H1 (cell line): Measurements from ENCODE around the gene ADAMTS16. TPM values are rescaled to one million over a fixed set of nuclear protein-coding genes. Genes with fewer than 3 reads are reported as not detected.

ENCODE experiments used
- CTCF ChIA-PET: fragments of 300-600 bp; sonication (Branson Sonifier 250); formaldehyde crosslinking; loops from one replicate; lab custom pipeline; 2021; ENCODE audit not compliant: partially characterized antibody; lab: Charles Lee
- POLR2A ChIA-PET: fragments of 300-600 bp; sonication (Branson Sonifier 250); formaldehyde crosslinking; loops from one replicate; lab custom pipeline; 2021; ENCODE audit warnings: inconsistent platforms; ENCODE audit not compliant: partially characterized antibody; lab: Charles Lee
- DNase-seq, 2 experiments: peaks; one replicate each; pipeline versions ENCODE4 v3.0.0 to v3.0.0-alpha.2; 2010 to 2022; ENCODE audit warnings: low spot score in 2 of 2, low read depth in 1 of 2, mixed read lengths in 1 of 2
- FAIRE-seq: peaks from 2 replicates; lab custom pipeline; 2011; peaks lifted over from hg19 to GRCh38; lab: Jason Lieb, UNC
- H2AFZ ChIP-seq: 2 replicates; pipeline ENCODE4 v1.8.1; 2012; ENCODE audit warnings: low read length, inconsistent platforms
- H2AK5ac ChIP-seq: 2 replicates; pipeline ENCODE4 v1.6.1; 2013; ENCODE audit warnings: low read depth, low read length
- H2BK120ac ChIP-seq: replicated peaks from 2 replicates; pipeline ENCODE3; 2013; ENCODE audit warnings: low read depth, low read length, inconsistent platforms
- H2BK12ac ChIP-seq: 2 replicates; pipeline ENCODE4 v1.6.1; 2013; ENCODE audit warnings: low read depth, low read length
- H2BK15ac ChIP-seq: 2 replicates; pipeline ENCODE4 v1.6.1; 2013; ENCODE audit warnings: low read length
- H2BK20ac ChIP-seq: 2 replicates; pipeline ENCODE4 v1.6.1; 2013; ENCODE audit warnings: low read length
- H2BK5ac ChIP-seq: 2 replicates; pipeline ENCODE4 v1.6.1; 2013; ENCODE audit warnings: low read depth, low read length
- H3K14ac ChIP-seq: 2 replicates; pipeline ENCODE4 v1.6.1; 2013; ENCODE audit warnings: inconsistent platforms; ENCODE audit not compliant: insufficient read length
- H3K18ac ChIP-seq: 2 replicates; pipeline ENCODE4 v1.6.1; 2013; ENCODE audit warnings: low read length; ENCODE audit errors: extremely low read depth
- H3K23ac ChIP-seq: 2 replicates; pipeline ENCODE4 v1.6.1; 2013; ENCODE audit warnings: inconsistent platforms; ENCODE audit not compliant: insufficient read length
- H3K23me2 ChIP-seq: 2 replicates; pipeline ENCODE4 v1.6.1; 2013; ENCODE audit warnings: low read depth, low read length
- H3K27ac ChIP-seq: 2 replicates; pipeline ENCODE4 v1.6.1; 2011; ENCODE audit warnings: low read depth, low read length, inconsistent platforms
- H3K27me3 ChIP-seq, 4 experiments: replicated peaks in 1 of 4; 1 replicate in 1 of 4; 2 replicates in 3 of 4; pipeline versions ENCODE4 v1.6.1 to v1.8.1; 2011 to 2013; ENCODE audit warnings: low read length in 3 of 4, mild to moderate bottlenecking in 3 of 4, inconsistent platforms in 2 of 4, mixed read lengths in 2 of 4, moderate library complexity in 1 of 4; ENCODE audit not compliant: control insufficient read depth in 3 of 4, insufficient read depth in 3 of 4; ENCODE audit errors: extremely low read depth in 1 of 4
- H3K36me3 ChIP-seq, 4 experiments: 2 replicates each; pipeline versions ENCODE4 v1.6.1 to v1.8.1; 2011 to 2013; ENCODE audit warnings: mild to moderate bottlenecking in 4 of 4, low read length in 3 of 4, moderate library complexity in 2 of 4, control low read depth in 1 of 4, inconsistent platforms in 1 of 4; ENCODE audit not compliant: insufficient read depth in 4 of 4, control insufficient read depth in 2 of 4
- H3K4ac ChIP-seq: replicated peaks from 2 replicates; pipeline ENCODE3; 2013; ENCODE audit warnings: low read length, low read depth, mixed read lengths, inconsistent platforms; ENCODE audit not compliant: insufficient read length
- H3K4me1 ChIP-seq, 4 experiments: replicated peaks in 1 of 4; 1 replicate in 1 of 4; 2 replicates in 3 of 4; pipeline versions ENCODE4 v1.6.1 to v1.8.1; 2011 to 2013; ENCODE audit warnings: low read length in 3 of 4, inconsistent platforms in 2 of 4, mixed read lengths in 1 of 4; ENCODE audit not compliant: insufficient read depth in 4 of 4, control insufficient read depth in 3 of 4
- H3K4me2 ChIP-seq, 2 experiments: 2 replicates each; pipeline versions ENCODE4 v1.6.1 to v1.8.1; 2011 to 2013; ENCODE audit warnings: low read depth in 2 of 2, low read length in 2 of 2, control low read depth in 1 of 2, inconsistent platforms in 1 of 2, mild to moderate bottlenecking in 1 of 2; ENCODE audit not compliant: insufficient read depth in 1 of 2
- H3K4me3 ChIP-seq, 4 experiments: fragments of 200-600, 300-600 bp in 1 of 4; sonication (generic), shearing (Covaris generic), sonication (Bioruptor Twin) in 1 of 4; 2 replicates each; pipeline versions ENCODE4 v1.5.1 to v1.8.1; 2011 to 2016; ENCODE audit warnings: low read length in 4 of 4, low read depth in 3 of 4, control low read depth in 2 of 4, inconsistent platforms in 2 of 4, mild to moderate bottlenecking in 2 of 4, mixed read lengths in 1 of 4, moderate library complexity in 1 of 4; ENCODE audit not compliant: insufficient read depth in 2 of 4; ENCODE audit errors: extremely low read depth in 1 of 4
- H3K56ac ChIP-seq: replicated peaks from 2 replicates; pipeline ENCODE3; 2013; ENCODE audit warnings: low read depth, mild to moderate bottlenecking, mixed read lengths, low read length, inconsistent platforms; ENCODE audit not compliant: insufficient read length
- H3K79me1 ChIP-seq: 2 replicates; pipeline ENCODE4 v1.6.1; 2013; ENCODE audit warnings: low read depth, low read length, control low read depth
- H3K79me2 ChIP-seq, 2 experiments: 2 replicates each; pipeline versions ENCODE4 v1.6.1 to v1.8.1; 2012 to 2013; ENCODE audit warnings: low read length in 2 of 2, mild to moderate bottlenecking in 2 of 2, inconsistent platforms in 1 of 2; ENCODE audit not compliant: insufficient read depth in 2 of 2, control insufficient read depth in 1 of 2
- H3K9ac ChIP-seq, 4 experiments: replicated peaks in 1 of 4; 1 replicate in 1 of 4; 2 replicates in 3 of 4; pipeline versions ENCODE4 v1.6.1 to v1.8.1; 2011 to 2013; ENCODE audit warnings: low read depth in 3 of 4, low read length in 3 of 4, control low read depth in 2 of 4, mild to moderate bottlenecking in 2 of 4, moderate library complexity in 2 of 4, inconsistent platforms in 1 of 4; ENCODE audit errors: extremely low read depth in 1 of 4
- H3K9me3 ChIP-seq, 2 experiments: 2 replicates each; pipeline versions ENCODE4 v1.6.1 to v1.8.1; 2012 to 2013; ENCODE audit warnings: mild to moderate bottlenecking in 2 of 2, moderate library complexity in 2 of 2, control low read depth in 1 of 2, inconsistent platforms in 1 of 2, low read depth in 1 of 2, low read length in 1 of 2, mixed read lengths in 1 of 2; ENCODE audit not compliant: insufficient read depth in 2 of 2
- H4K20me1 ChIP-seq, 2 experiments: replicated peaks in 1 of 2; 2 replicates each; pipeline versions ENCODE3 to v1.8.1; 2011 to 2013; ENCODE audit warnings: inconsistent platforms in 2 of 2, low read length in 2 of 2, mild to moderate bottlenecking in 1 of 2; ENCODE audit not compliant: insufficient read depth in 2 of 2, control insufficient read depth in 1 of 2
- H4K5ac ChIP-seq: 2 replicates; pipeline ENCODE4 v1.6.1; 2013; ENCODE audit warnings: low read length, low read depth, mixed read lengths, inconsistent platforms; ENCODE audit not compliant: insufficient read length
- H4K8ac ChIP-seq: 2 replicates; pipeline ENCODE4 v1.8.0; 2013; ENCODE audit warnings: mild to moderate bottlenecking, moderate library complexity, low read length, inconsistent platforms; ENCODE audit not compliant: insufficient read depth; ENCODE audit errors: extremely low read depth
- H4K91ac ChIP-seq: replicated peaks from 2 replicates; pipeline ENCODE3; 2013; ENCODE audit warnings: low read length, mixed read lengths, inconsistent platforms; ENCODE audit not compliant: insufficient read length
- ASH2L ChIP-seq: fragments of 200-600, 300-600 bp; sonication (generic); IDR thresholded peaks from one replicate; pipeline ENCODE4 v1.7.1; 2017; ENCODE audit warnings: low read length
- ATF2 ChIP-seq: IDR thresholded peaks from 2 replicates; pipeline ENCODE4 v1.6.1; 2012; ENCODE audit warnings: low read length, inconsistent platforms
- ATF3 ChIP-seq: IDR thresholded peaks from 2 replicates; pipeline ENCODE4 v1.6.1; 2011; ENCODE audit warnings: low read depth, mild to moderate bottlenecking, low read length; ENCODE audit not compliant: insufficient read depth
- EP300 ChIP-seq, 2 experiments: IDR thresholded peaks; 1 replicate in 1 of 2; 2 replicates in 1 of 2; pipeline ENCODE4 v1.6.1; 2011 to 2012; ENCODE audit warnings: low read depth in 2 of 2, low read length in 2 of 2, mild to moderate bottlenecking in 2 of 2, borderline replicate concordance in 1 of 2, inconsistent platforms in 1 of 2, moderate library complexity in 1 of 2
- GTF2F1 ChIP-seq: IDR thresholded peaks from 2 replicates; pipeline ENCODE4 v1.6.1; 2012; ENCODE audit warnings: low read depth, low read length, improper control_type of control experiment, borderline replicate concordance
- PHF8 ChIP-seq: fragments of 200-600 bp; sonication (generic); conservative IDR thresholded peaks from 2 replicates; pipeline ENCODE4 v1.7.1; 2012; ENCODE audit warnings: low read depth, mild to moderate bottlenecking, inconsistent platforms, low read length, moderate library complexity
- RAD21 ChIP-seq, 2 experiments: IDR thresholded peaks in 1 of 2; conservative IDR thresholded peaks in 1 of 2; 2 replicates each; pipeline ENCODE4 v1.6.1; 2011; ENCODE audit warnings: low read depth in 2 of 2, low read length in 2 of 2, improper control_type of control experiment in 1 of 2, inconsistent platforms in 1 of 2, mild to moderate bottlenecking in 1 of 2, moderate library complexity in 1 of 2
- SP1 ChIP-seq: IDR thresholded peaks from 2 replicates; pipeline ENCODE4 v1.6.1; 2011; ENCODE audit warnings: low read depth, low read length
- SP4 ChIP-seq: IDR thresholded peaks from 2 replicates; pipeline ENCODE4 v1.6.1; 2012; ENCODE audit warnings: low read length, inconsistent platforms
- TEAD4 ChIP-seq: IDR thresholded peaks from 2 replicates; pipeline ENCODE4 v1.6.1; 2012; ENCODE audit warnings: low read depth, low read length, inconsistent platforms, mixed read lengths
- ZNF274 ChIP-seq: IDR thresholded peaks from 2 replicates; pipeline ENCODE4 v1.7.0; 2012; ENCODE audit warnings: low read length, borderline replicate concordance; ENCODE audit errors: extremely low read depth
- WGBS, 2 experiments: shearing (Covaris generic) in 1 of 2; methylation state at CpG; one replicate each; pipeline versions ENCODE4 v1.1.6 to v1.1.7; 2013 to 2015; ENCODE audit warnings: low lambda C conversion rate in 2 of 2, mixed read lengths in 2 of 2, inconsistent platforms in 1 of 2, low coverage in 1 of 2, missing lambda C conversion rate in 1 of 2; ENCODE audit not compliant: insufficient replicate concordance in 2 of 2, insufficient coverage in 1 of 2, insufficient read length in 1 of 2; ENCODE audit errors: extremely low coverage in 1 of 2, missing lambda C conversion rate in 1 of 2; 5-methylcytosine and 5-hydroxymethylcytosine counted together
- polyA plus RNA-seq, 7 experiments: library from polyadenylated mRNA; depleted of rRNA in 3 of 7; stranded (reverse) in 5 of 7; unstranded in 2 of 7; fragments of >200 nt in 5 of 7; fragments of 200-250 nt in 2 of 7; gene quantifications; 1 replicate in 5 of 7; 2 replicates in 1 of 7; 4 replicates in 1 of 7; pipeline versions ENCODE4 v1.2.1 to v1.2.3, GENCODE V29; 2011 to 2013; ENCODE audit warnings: missing spikeins in 2 of 7, mixed read lengths in 2 of 7
- total RNA-seq: library from RNA; stranded (reverse); fragmentation: NEBNext Ultra II Directional; extraction: Animal tissue kit (Norgen Biotek cat#: 25700); gene quantifications from 2 replicates; pipeline ENCODE4 v1.2.1, GENCODE V29; 2021

The ADAMTS16 gene
- total and polyA plus RNA-seq, 2 of the 8 experiments (the other 6 are each of a cell fraction or from before 2014, with no cell fraction given): 3.7 to 16.0 TPM

- 95% methylated on average over 9 of the region's 9 CpGs; no CpG with 5 or more reads in 1 of the 2 experiments for WGBS, 2 experiments
- DNase-seq: no peak
- peaks cover 2 to 8% (median 5%) of the 10 kb centered on the region in 4 experiments; a peak in 5 of 7 replicates for H3K4me1 ChIP-seq
- no peak overlapping the region for H2AFZ ChIP-seq
- H3K4me3 ChIP-seq: no peak overlapping the region
- no peaks in the 10 kb centered on the region for H4K20me1 ChIP-seq
- H3K23me2 ChIP-seq: no peaks in the 10 kb centered on the region
- H3K14ac ChIP-seq: no peak overlapping the region
- no peak for FAIRE-seq
- H3K27me3 ChIP-seq: no peaks in the 10 kb centered on the region; a peak in 1 of 7 replicates
- no peak overlapping the region for H3K9ac ChIP-seq
- H3K4me2 ChIP-seq: no peak overlapping the region
- no peaks in the 10 kb centered on the region for H3K9me3 ChIP-seq
- H3K79me2 ChIP-seq: no peaks in the 10 kb centered on the region
- 0 out of 2 replicates have a peak overlapping the region, but pooled peaks have one; percentile 16 for H2BK15ac ChIP-seq
- H2BK12ac ChIP-seq: no peak overlapping the region
- H3K36me3 ChIP-seq: no peaks in the 10 kb centered on the region; a peak in 2 of 8 replicates
- H3K4ac ChIP-seq: no peak overlapping the region
- H2AK5ac ChIP-seq: no peak overlapping the region
- H3K27ac ChIP-seq: no peak overlapping the region
- CTCF ChIA-PET: interaction anchor here (1.1 kb wide), 1 partner anchor 22 kb away, joined by 3 read pairs; no protein-coding TSS in a partner anchor
- no peak overlapping the region for H3K56ac ChIP-seq
- H4K91ac ChIP-seq: no peak overlapping the region
- H3K23ac ChIP-seq: no peak overlapping the region
- H2BK5ac ChIP-seq: no peak overlapping the region
- H4K5ac ChIP-seq: no peak overlapping the region
- POLR2A ChIA-PET: no interaction called here
- H3K18ac ChIP-seq: no peak overlapping the region
- H4K8ac ChIP-seq: no peak overlapping the region
- H2BK20ac ChIP-seq: peak overlapping the region; percentile 18; the same call in 1 of the 2 replicates
- no peaks in the 10 kb centered on the region for H3K79me1 ChIP-seq
- no peak overlapping the region for H2BK120ac ChIP-seq
- TF ChIP-seq ASH2L (no peak), SP1 (no peak), GTF2F1 (no peak), ATF2 (no peak), EP300 (IDR thresholded peaks at IDR 0.05; ENCODE audit: borderline replicate concordance in 1 of 2, low read depth in 2 of 2, low read length in 2 of 2) (no peak), SP4 (no peak), RAD21 (IDR thresholded peaks at IDR 0.05 in 1 of 2, conservative IDR thresholded peaks at IDR 0.05 in 1 of 2; ENCODE audit: low read depth in 2 of 2, low read length in 2 of 2) (no peak), ATF3 (no peak), PHF8 (no peak), TEAD4 (no peak), ZNF274 (no peak)
Measured at GRCh38 chr5:5270161-5270560, 130.0 kb downstream of the ADAMTS16 start.
